ENCODE data around the gene CCDC50.

Gene CCDC50

DNA sequence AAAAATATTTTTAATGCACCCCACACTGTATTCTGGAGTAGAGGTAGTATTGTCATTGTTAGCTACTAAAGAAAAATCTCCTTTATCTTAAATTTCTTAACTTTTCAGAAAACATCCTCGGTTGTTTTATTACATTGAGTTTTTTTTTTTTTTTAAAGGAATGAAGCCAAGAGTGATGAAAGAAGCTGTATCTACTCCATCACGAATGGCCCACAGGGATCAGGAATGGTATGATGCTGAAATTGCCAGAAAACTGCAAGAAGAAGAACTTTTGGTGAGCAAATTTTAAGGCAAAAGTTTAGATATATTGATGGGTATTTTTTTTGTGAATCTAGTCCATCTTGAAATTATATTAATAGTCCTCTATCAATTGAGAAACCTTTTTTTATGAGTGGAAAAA lies 50.8 kb downstream of the CCDC50 start:
- Histone ChIP-seq H3K9me3 (ENCODE audit: control insufficient read depth, insufficient read depth, low read depth, low read length) (no peaks in the 10 kb centered on the region), H3K27ac (ENCODE audit: low read depth, low read length) (no peak overlapping the region), H3K4me3 (ENCODE audit: low read depth, low read length) (no peak overlapping the region), H3K36me3 (ENCODE audit: control insufficient read depth, insufficient read depth, low read length) (peaks cover 34% of the 10 kb centered on the region), H3K27me3 (ENCODE audit: control insufficient read depth, insufficient read depth, low read length) (no peaks in the 10 kb centered on the region), H3K4me1 (ENCODE audit: control insufficient read depth, insufficient read depth, low read length) (peaks cover 31% of the 10 kb centered on the region), H3K9ac (ENCODE audit: low read length) (no peak overlapping the region)

DNA sequence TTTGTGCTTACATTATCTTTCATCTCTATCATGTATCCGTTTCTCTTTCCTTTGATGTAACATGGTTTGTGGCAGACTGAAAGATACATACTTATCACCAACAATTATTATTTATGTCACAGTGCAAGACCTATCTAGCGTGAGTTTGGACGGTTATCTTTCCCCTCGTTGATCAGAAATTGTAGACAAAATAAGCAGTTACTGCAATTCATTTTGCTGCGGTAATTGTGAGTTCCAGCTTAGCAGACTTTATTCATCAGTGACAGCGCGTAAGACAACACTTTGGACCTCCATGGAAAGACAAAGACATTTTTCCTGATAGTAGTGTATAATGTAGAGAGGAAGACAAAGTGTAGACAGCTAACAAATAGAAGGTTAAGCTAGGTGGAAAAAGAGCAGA lies 52.1 kb downstream of the CCDC50 start:
- Histone ChIP-seq H3K27me3 (ENCODE audit: control insufficient read depth, insufficient read depth, low read length) (no peaks in the 10 kb centered on the region), H3K4me3 (ENCODE audit: low read depth, low read length) (no peak overlapping the region), H3K36me3 (ENCODE audit: control insufficient read depth, insufficient read depth, low read length) (peaks cover 28% of the 10 kb centered on the region), H3K9ac (ENCODE audit: low read length) (no peak overlapping the region), H3K9me3 (ENCODE audit: control insufficient read depth, insufficient read depth, low read depth, low read length) (no peaks in the 10 kb centered on the region), H3K4me1 (ENCODE audit: control insufficient read depth, insufficient read depth, low read length) (peaks cover 28% of the 10 kb centered on the region), H3K27ac (ENCODE audit: low read depth, low read length) (no peak overlapping the region)

DNA sequence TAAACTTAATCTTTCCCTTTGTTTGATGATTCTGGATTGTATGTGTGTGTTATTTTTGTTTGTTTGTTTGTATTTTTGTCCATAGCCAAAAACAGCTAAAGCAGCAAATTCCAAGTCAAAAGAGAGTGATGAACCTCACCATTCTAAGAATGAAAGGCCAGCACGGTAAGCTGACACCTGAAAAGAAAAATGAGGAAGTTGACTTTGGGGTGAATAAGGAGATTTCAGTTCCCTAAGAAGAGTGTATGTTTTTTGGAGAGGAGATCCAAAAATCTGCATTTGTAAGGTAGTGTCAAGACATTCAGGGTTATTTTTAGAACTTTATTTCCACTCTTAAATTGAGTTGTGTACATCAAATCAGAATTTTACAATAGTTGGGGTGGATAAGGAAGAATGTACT lies 53.5 kb downstream of the CCDC50 start:
- H3K4me1 ChIP-seq (ENCODE audit: control insufficient read depth, insufficient read depth, low read length): peaks cover 17% of the 10 kb centered on the region
- H3K4me3 ChIP-seq (ENCODE audit: low read depth, low read length): no peak overlapping the region
- peak overlapping the region; percentile 54; the same call in 1 of the 2 replicates for H3K27ac ChIP-seq (ENCODE audit: low read depth, low read length)
- H3K9ac ChIP-seq (ENCODE audit: low read length): no peak overlapping the region
- no peaks in the 10 kb centered on the region for H3K27me3 ChIP-seq (ENCODE audit: control insufficient read depth, insufficient read depth, low read length)
- peaks cover 28% of the 10 kb centered on the region for H3K36me3 ChIP-seq (ENCODE audit: control insufficient read depth, insufficient read depth, low read length)
- H3K9me3 ChIP-seq (ENCODE audit: control insufficient read depth, insufficient read depth, low read depth, low read length): no peaks in the 10 kb centered on the region

- H3K4me3 ChIP-seq (ENCODE audit: low read depth, low read length): no peak overlapping the region
- no peaks in the 10 kb centered on the region for H3K27me3 ChIP-seq (ENCODE audit: control insufficient read depth, insufficient read depth, low read length)
- peaks cover 17% of the 10 kb centered on the region for H3K4me1 ChIP-seq (ENCODE audit: control insufficient read depth, insufficient read depth, low read length)
- no peaks in the 10 kb centered on the region for H3K9me3 ChIP-seq (ENCODE audit: control insufficient read depth, insufficient read depth, low read depth, low read length)
- no peak overlapping the region; the same call in 1 of the 2 replicates for H3K27ac ChIP-seq (ENCODE audit: low read depth, low read length)
- H3K36me3 ChIP-seq (ENCODE audit: control insufficient read depth, insufficient read depth, low read length): peaks cover 28% of the 10 kb centered on the region
- no peak overlapping the region for H3K9ac ChIP-seq (ENCODE audit: low read length)
Measured at GRCh38 chr3:191383124-191383523, 53.9 kb downstream of the CCDC50 start.

- Histone ChIP-seq H3K4me3 (ENCODE audit: low read depth, low read length) (no peak overlapping the region), H3K27ac (ENCODE audit: low read depth, low read length) (no peak overlapping the region), H3K4me1 (ENCODE audit: control insufficient read depth, insufficient read depth, low read length) (peaks cover 10% of the 10 kb centered on the region), H3K27me3 (ENCODE audit: control insufficient read depth, insufficient read depth, low read length) (no peaks in the 10 kb centered on the region), H3K9me3 (ENCODE audit: control insufficient read depth, insufficient read depth, low read depth, low read length) (no peaks in the 10 kb centered on the region), H3K36me3 (ENCODE audit: control insufficient read depth, insufficient read depth, low read length) (peaks cover 30% of the 10 kb centered on the region), H3K9ac (ENCODE audit: low read length) (no peak overlapping the region)
Measured at GRCh38 chr3:191385101-191385500, 55.9 kb downstream of the CCDC50 start.

GRCh38 chr3:191387441-191388077 lies 58.4 kb downstream of the CCDC50 start:
- H3K4me3 ChIP-seq (ENCODE audit: low read depth, low read length): no peak overlapping the region
- no peaks in the 10 kb centered on the region for H3K9me3 ChIP-seq (ENCODE audit: control insufficient read depth, insufficient read depth, low read depth, low read length)
- H3K9ac ChIP-seq (ENCODE audit: low read length): no peak overlapping the region
- H3K4me1 ChIP-seq (ENCODE audit: control insufficient read depth, insufficient read depth, low read length): peaks cover 17% of the 10 kb centered on the region
- H3K27ac ChIP-seq (ENCODE audit: low read depth, low read length): no peak overlapping the region
- peaks cover 8% of the 10 kb centered on the region for H3K36me3 ChIP-seq (ENCODE audit: control insufficient read depth, insufficient read depth, low read length)
- H3K27me3 ChIP-seq (ENCODE audit: control insufficient read depth, insufficient read depth, low read length): no peaks in the 10 kb centered on the region

DNA sequence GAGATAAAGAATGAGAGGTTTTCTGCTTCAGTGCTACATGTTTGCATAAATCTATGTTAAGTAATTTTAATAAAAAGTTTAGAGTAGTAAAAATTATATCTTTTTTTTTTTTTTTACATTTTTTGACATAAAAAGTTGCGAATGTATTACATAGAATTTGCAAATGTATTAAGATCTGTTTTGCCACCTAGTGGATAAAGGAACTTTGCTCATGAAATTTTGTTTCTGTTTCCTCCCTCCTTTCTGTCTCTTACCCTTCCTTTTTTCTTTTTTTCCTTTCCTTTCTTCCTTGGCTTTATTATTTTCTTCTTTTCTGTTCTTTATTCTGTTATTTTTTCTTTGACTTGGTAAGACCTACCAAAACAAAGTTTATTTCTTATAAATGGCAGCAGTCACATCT lies 59.6 kb downstream of the CCDC50 start:
- H3K36me3 ChIP-seq (ENCODE audit: control insufficient read depth, insufficient read depth, low read length): peaks cover 4% of the 10 kb centered on the region
- H3K9ac ChIP-seq (ENCODE audit: low read length): no peak overlapping the region
- no peak overlapping the region for H3K4me3 ChIP-seq (ENCODE audit: low read depth, low read length)
- peaks cover 14% of the 10 kb centered on the region for H3K4me1 ChIP-seq (ENCODE audit: control insufficient read depth, insufficient read depth, low read length)
- no peaks in the 10 kb centered on the region for H3K9me3 ChIP-seq (ENCODE audit: control insufficient read depth, insufficient read depth, low read depth, low read length)
- no peak overlapping the region for H3K27ac ChIP-seq (ENCODE audit: low read depth, low read length)
- no peaks in the 10 kb centered on the region for H3K27me3 ChIP-seq (ENCODE audit: control insufficient read depth, insufficient read depth, low read length)

DNA sequence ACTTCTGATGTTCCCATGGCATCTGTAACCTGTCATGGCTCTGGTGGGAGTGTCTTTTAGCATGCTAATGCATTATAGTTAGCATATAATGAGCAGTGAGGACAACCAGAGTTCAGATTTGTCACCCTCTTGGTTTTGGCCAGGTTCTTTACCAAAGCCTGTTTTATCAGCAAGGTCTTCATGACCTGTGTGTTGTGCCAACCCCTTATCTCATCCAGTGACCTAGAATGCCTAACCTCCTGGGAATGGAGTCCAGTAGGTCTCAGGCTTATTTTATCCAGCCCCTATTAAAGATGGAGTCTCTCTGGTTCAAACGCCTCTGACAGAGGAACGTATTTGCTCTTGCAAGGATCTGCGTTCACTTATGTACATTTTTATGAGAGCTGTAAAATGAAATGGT lies 61.4 kb downstream of the CCDC50 start:
- peaks cover 14% of the 10 kb centered on the region for H3K4me1 ChIP-seq (ENCODE audit: control insufficient read depth, insufficient read depth, low read length)
- H3K36me3 ChIP-seq (ENCODE audit: control insufficient read depth, insufficient read depth, low read length): peaks cover 4% of the 10 kb centered on the region; the same call in 1 of the 2 replicates
- H3K9me3 ChIP-seq (ENCODE audit: control insufficient read depth, insufficient read depth, low read depth, low read length): no peaks in the 10 kb centered on the region
- no peak overlapping the region for H3K4me3 ChIP-seq (ENCODE audit: low read depth, low read length)
- H3K9ac ChIP-seq (ENCODE audit: low read length): no peak overlapping the region
- H3K27ac ChIP-seq (ENCODE audit: low read depth, low read length): no peak overlapping the region
- no peaks in the 10 kb centered on the region for H3K27me3 ChIP-seq (ENCODE audit: control insufficient read depth, insufficient read depth, low read length)

- Histone ChIP-seq H3K36me3 (ENCODE audit: control insufficient read depth, insufficient read depth, low read length) (peaks cover 4% of the 10 kb centered on the region; the same call in 1 of the 2 replicates), H3K27ac (ENCODE audit: low read depth, low read length) (peak overlapping the region; percentile 52; the same call in 1 of the 2 replicates)
Measured at GRCh38 chr3:191391861-191392808, 62.9 kb downstream of the CCDC50 start.

DNA sequence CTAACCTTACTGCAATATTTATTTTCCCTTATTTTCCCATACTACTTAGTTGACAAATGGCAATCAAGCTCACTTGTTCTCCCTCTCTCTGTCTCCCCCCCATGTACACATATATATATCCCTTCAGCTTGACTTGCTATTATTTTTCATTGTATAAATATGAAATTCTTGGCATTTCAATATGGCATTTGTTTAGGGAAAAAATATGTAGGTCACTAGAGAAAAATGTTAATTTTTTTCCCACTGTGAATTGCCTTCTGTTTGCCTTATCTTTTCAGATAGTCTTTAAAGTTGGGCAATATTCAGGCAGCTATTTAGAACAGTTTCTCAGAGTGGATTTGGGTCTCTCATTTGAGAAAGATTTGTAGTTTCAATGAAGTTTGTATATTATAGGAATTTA lies 64.0 kb downstream of the CCDC50 start:
- H3K36me3 ChIP-seq (ENCODE audit: control insufficient read depth, insufficient read depth, low read length): peaks cover 4% of the 10 kb centered on the region; the same call in 1 of the 2 replicates

More at GRCh38 chr3:191391861-191392808, 62.9 kb downstream of the CCDC50 start:
- Histone ChIP-seq H3K4me1 (ENCODE audit: control insufficient read depth, insufficient read depth, low read length) (peaks cover 14% of the 10 kb centered on the region), H3K9ac (ENCODE audit: low read length) (no peak overlapping the region), H3K27me3 (ENCODE audit: control insufficient read depth, insufficient read depth, low read length) (no peaks in the 10 kb centered on the region), H3K9me3 (ENCODE audit: control insufficient read depth, insufficient read depth, low read depth, low read length) (no peaks in the 10 kb centered on the region), H3K4me3 (ENCODE audit: low read depth, low read length) (no peak overlapping the region)

GRCh38 chr3:191397771-191398170 lies 68.6 kb downstream of the CCDC50 start:
- no peak overlapping the region for H3K9ac ChIP-seq (ENCODE audit: low read length)
- peaks cover 3% of the 10 kb centered on the region; the same call in 1 of the 2 replicates for H3K9me3 ChIP-seq (ENCODE audit: control insufficient read depth, insufficient read depth, low read depth, low read length)
- no peaks in the 10 kb centered on the region; the same call in 1 of the 2 replicates for H3K36me3 ChIP-seq (ENCODE audit: control insufficient read depth, insufficient read depth, low read length)

More for the DNA sequence above, 64.0 kb downstream of the CCDC50 start:
- H3K27me3 ChIP-seq (ENCODE audit: control insufficient read depth, insufficient read depth, low read length): no peaks in the 10 kb centered on the region
- H3K4me1 ChIP-seq (ENCODE audit: control insufficient read depth, insufficient read depth, low read length): peaks cover 14% of the 10 kb centered on the region
- no peak overlapping the region for H3K4me3 ChIP-seq (ENCODE audit: low read depth, low read length)
- no peak overlapping the region for H3K27ac ChIP-seq (ENCODE audit: low read depth, low read length)
- H3K9me3 ChIP-seq (ENCODE audit: control insufficient read depth, insufficient read depth, low read depth, low read length): no peaks in the 10 kb centered on the region
- no peak overlapping the region for H3K9ac ChIP-seq (ENCODE audit: low read length)

More at GRCh38 chr3:191397771-191398170, 68.6 kb downstream of the CCDC50 start:
- H3K27me3 ChIP-seq (ENCODE audit: control insufficient read depth, insufficient read depth, low read length): no peaks in the 10 kb centered on the region
- no peaks in the 10 kb centered on the region for H3K4me1 ChIP-seq (ENCODE audit: control insufficient read depth, insufficient read depth, low read length)
- no peak overlapping the region for H3K27ac ChIP-seq (ENCODE audit: low read depth, low read length)
- H3K4me3 ChIP-seq (ENCODE audit: low read depth, low read length): no peak overlapping the region
